ENCODE data around the gene DUS1L. TPM values are rescaled to one million over a fixed set of nuclear protein-coding genes. Genes with fewer than 3 reads are reported as not detected.

DUS1L gene
- polyA plus RNA-seq, 1 of the 3 experiments (the other 2 are of a cell fraction), result 163 TPM

GRCh38 chr17:82079001-82079677 is 13.5 kb upstream of the DUS1L start:
- WGBS (ENCODE audit: low lambda C conversion rate), result 91% methylated on average over 26 of the region's 47 CpGs
- no peak overlapping the region for H3K4me3 ChIP-seq (ENCODE audit: low read depth in 2 of 2, low read length in 1 of 2)
- H3K36me3 ChIP-seq (replicated peaks in 1 of 2; ENCODE audit: control insufficient read depth in 1 of 2, insufficient read depth in 2 of 2, low read length in 1 of 2), result peaks cover 16 to 56% of the 10 kb centered on the region in 2 experiments
- no peaks in the 10 kb centered on the region for H3K9me3 ChIP-seq
- no peaks in the 10 kb centered on the region for H4K20me1 ChIP-seq (ENCODE audit: insufficient read depth)
- no peaks in the 10 kb centered on the region for H3K79me2 ChIP-seq (ENCODE audit: insufficient read depth)
- H2AFZ ChIP-seq (ENCODE audit: low read depth), result no peak overlapping the region
- peaks cover 17% of the 10 kb centered on the region for H3F3A ChIP-seq (replicated peaks; ENCODE audit: insufficient read depth)
- DNase-seq, result no peak
- H3K27me3 ChIP-seq (ENCODE audit: insufficient read depth), result no peaks in the 10 kb centered on the region
- H3K27ac ChIP-seq (ENCODE audit: low read depth in 2 of 2, low read length in 1 of 2), result no peak overlapping the region
- no peaks in the 10 kb centered on the region for H3K4me1 ChIP-seq (ENCODE audit: control insufficient read depth in 1 of 2, insufficient read depth in 2 of 2, low read depth in 1 of 2, low read length in 1 of 2)
- no peak overlapping the region for H3K4me2 ChIP-seq
- H3K9ac ChIP-seq, result no peak overlapping the region
- no peaks in the 10 kb centered on the region for H3K9me2 ChIP-seq
- TF ChIP-seq TEAD4 (IDR thresholded peaks at IDR 0.05; ENCODE audit: borderline replicate concordance, insufficient read depth) (no peak), GABPA (IDR thresholded peaks at IDR 0.05; ENCODE audit: low read depth) (no peak), SMC3 (IDR thresholded peaks at IDR 0.05; ENCODE audit: low read depth, low read length) (no peak), JUND (IDR thresholded peaks at IDR 0.05) (no peak), CHD2 (IDR thresholded peaks at IDR 0.05; ENCODE audit: low read length, partially characterized antibody) (no peak)
- POLR2A ChIA-PET, result interaction anchor here (1.1 kb wide), 1 partner anchor 18 kb away, joined by 3 read pairs; no protein-coding TSS in a partner anchor
- CTCF ChIA-PET, result interaction anchor here (0.7 to 0.9 kb wide), 2 partner anchors 35 to 49 kb away, joined by 3 to 6 read pairs; no protein-coding TSS in a partner anchor

DNA sequence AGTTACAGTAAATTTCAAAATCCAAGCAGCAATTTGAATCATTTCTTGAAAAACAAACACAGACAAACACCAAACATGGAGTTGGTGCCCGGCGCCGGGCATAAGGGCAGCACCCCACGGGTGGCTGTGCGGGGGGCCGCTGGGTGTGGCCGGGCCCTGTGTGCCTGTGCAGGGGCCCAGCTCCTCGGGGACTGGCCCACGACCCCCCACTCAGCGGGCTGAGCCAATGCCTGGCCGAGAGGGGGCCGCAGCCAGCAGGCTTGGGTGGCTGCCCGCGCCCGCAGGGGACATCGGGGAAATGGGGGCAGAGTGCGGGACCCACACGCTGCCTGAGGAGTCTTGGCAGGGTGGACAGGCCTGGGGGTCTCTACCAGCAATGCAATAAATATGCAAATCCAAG is 12.8 kb upstream of the DUS1L start:
- Histone ChIP-seq H3F3A (replicated peaks; ENCODE audit: insufficient read depth) (peaks cover 17% of the 10 kb centered on the region), H3K4me1 (ENCODE audit: control insufficient read depth in 1 of 2, insufficient read depth in 2 of 2, low read depth in 1 of 2, low read length in 1 of 2) (no peaks in the 10 kb centered on the region), H3K27me3 (ENCODE audit: insufficient read depth) (no peaks in the 10 kb centered on the region), H3K79me2 (ENCODE audit: insufficient read depth) (no peaks in the 10 kb centered on the region), H4K20me1 (ENCODE audit: insufficient read depth) (no peaks in the 10 kb centered on the region), H3K36me3 (replicated peaks in 1 of 2; ENCODE audit: control insufficient read depth in 1 of 2, insufficient read depth in 2 of 2, low read length in 1 of 2) (peaks cover 16 to 49% of the 10 kb centered on the region in 2 experiments), H2AFZ (ENCODE audit: low read depth) (no peak overlapping the region), H3K4me2 (no peak overlapping the region), H3K27ac (ENCODE audit: low read depth in 2 of 2, low read length in 1 of 2) (no peak overlapping the region), H3K9me3 (no peaks in the 10 kb centered on the region), H3K9ac (no peak overlapping the region), H3K9me2 (no peaks in the 10 kb centered on the region), H3K4me3 (ENCODE audit: low read depth in 2 of 2, low read length in 1 of 2) (no peak overlapping the region)
- TF ChIP-seq USF2 (IDR thresholded peaks at IDR 0.05; ENCODE audit: borderline replicate concordance, low read depth, low read length) (no peak), MAX (IDR thresholded peaks at IDR 0.05; ENCODE audit: low read depth) (no peak), NRF1 (IDR thresholded peaks at IDR 0.05; ENCODE audit: low read depth, low read length) (no peak), FOXJ3 (CRISPR knock-in tag; IDR thresholded peaks at IDR 0.05) (no peak), MXI1 (IDR thresholded peaks at IDR 0.05; ENCODE audit: low read depth, low read length) (no peak), NFIC (IDR thresholded peaks at IDR 0.05; ENCODE audit: borderline replicate concordance) (no peak), POLR2AphosphoS5 (IDR thresholded peaks at IDR 0.05; ENCODE audit: low read depth, low read length) (no peak), TAF1 (IDR thresholded peaks at IDR 0.05; ENCODE audit: borderline replicate concordance, low read depth, low read length) (no peak), FOXM1 (IDR thresholded peaks at IDR 0.05; ENCODE audit: low read depth) (no peak), SMC3 (IDR thresholded peaks at IDR 0.05; ENCODE audit: low read depth, low read length) (no peak), TCF12 (IDR thresholded peaks at IDR 0.05) (no peak), JUND (IDR thresholded peaks at IDR 0.05) (no peak), ELF1 (IDR thresholded peaks at IDR 0.05) (no peak), RAD21 (IDR thresholded peaks at IDR 0.05; ENCODE audit: low read length) (no peak), RXRA (IDR thresholded peaks at IDR 0.05; ENCODE audit: borderline replicate concordance, low read depth) (no peak), CHD2 (IDR thresholded peaks at IDR 0.05; ENCODE audit: low read length, partially characterized antibody) (no peak), RCOR1 (IDR thresholded peaks at IDR 0.05; ENCODE audit: low read length) (no peak), PBX3 (IDR thresholded peaks at IDR 0.05) (no peak), YY1 (IDR thresholded peaks at IDR 0.05; ENCODE audit: low read depth) (no peak)
- TF ChIP-seq, protein P1, sequence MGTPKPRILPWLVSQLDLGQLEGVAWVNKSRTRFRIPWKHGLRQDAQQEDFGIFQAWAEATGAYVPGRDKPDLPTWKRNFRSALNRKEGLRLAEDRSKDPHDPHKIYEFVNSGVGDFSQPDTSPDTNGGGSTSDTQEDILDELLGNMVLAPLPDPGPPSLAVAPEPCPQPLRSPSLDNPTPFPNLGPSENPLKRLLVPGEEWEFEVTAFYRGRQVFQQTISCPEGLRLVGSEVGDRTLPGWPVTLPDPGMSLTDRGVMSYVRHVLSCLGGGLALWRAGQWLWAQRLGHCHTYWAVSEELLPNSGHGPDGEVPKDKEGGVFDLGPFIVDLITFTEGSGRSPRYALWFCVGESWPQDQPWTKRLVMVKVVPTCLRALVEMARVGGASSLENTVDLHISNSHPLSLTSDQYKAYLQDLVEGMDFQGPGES (IDR thresholded peaks at IDR 0.05; ENCODE audit: low read depth, low read length), result no peak
- 96% methylated on average over 14 of the region's 18 CpGs for WGBS (ENCODE audit: low lambda C conversion rate)
- CTCF ChIA-PET, result interaction anchor here (2.2 kb wide), 1 partner anchor 48 kb away, joined by 14 read pairs; no protein-coding TSS in a partner anchor
- no peak for DNase-seq
- POLR2A ChIA-PET, result no interaction called here
